Measurements from ENCODE around the gene RPRD1A. TPM values are rescaled to one million over a fixed set of nuclear protein-coding genes. Genes with fewer than 3 reads are reported as not detected.
"Not testable (repeated sequence)": the region's sequence is repeated elsewhere in the genome, so short reads cannot be mapped to it uniquely, and the experiment has no call there.

The RPRD1A gene
- polyA plus RNA-seq, 6 donors from 2014 or later = 10.9 to 25.4 (median 20.4) TPM

DNA sequence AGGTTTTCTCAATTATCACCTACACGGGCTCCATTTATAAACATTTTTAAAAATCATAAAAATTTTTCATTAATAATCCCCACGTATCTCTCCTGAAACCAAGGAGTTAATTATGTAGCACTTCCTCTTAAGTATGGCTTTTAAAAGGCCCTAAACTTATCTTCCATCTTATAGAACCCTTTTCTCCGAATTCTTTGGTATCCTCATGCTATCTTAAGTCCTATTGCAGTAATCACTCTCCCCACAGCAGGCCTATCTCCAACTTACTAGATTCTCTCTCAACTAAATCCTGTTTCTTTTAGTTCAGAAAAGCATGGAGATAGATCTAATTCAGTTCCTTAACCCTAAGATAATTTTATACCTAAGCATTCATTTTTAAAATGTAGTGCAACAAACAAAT lies 26.2 kb downstream of the RPRD1A start:
- Mint-ChIP-seq H3K36me3 (peaks cover 6 to 11% of the 10 kb centered on the region in 2 donors), H3K27me3 (no peaks in the 10 kb centered on the region), H3K4me3 (peak overlapping the region in 2 of 8 donors; percentile 10 to 12), H3K27ac (peak overlapping the region in 4 of 6 donors; percentile 14 to 86 (median 26)), H3K4me1 (peaks cover 52 to 66% (median 54%) of the 10 kb centered on the region in 3 donors), H3K9me3 (peaks cover 0 to 19% (median 11%) of the 10 kb centered on the region in 7 donors)
- DNase-seq (no peak), ATAC-seq (ENCODE audit: low read depth in 2 of 2) (no peak)

DNA sequence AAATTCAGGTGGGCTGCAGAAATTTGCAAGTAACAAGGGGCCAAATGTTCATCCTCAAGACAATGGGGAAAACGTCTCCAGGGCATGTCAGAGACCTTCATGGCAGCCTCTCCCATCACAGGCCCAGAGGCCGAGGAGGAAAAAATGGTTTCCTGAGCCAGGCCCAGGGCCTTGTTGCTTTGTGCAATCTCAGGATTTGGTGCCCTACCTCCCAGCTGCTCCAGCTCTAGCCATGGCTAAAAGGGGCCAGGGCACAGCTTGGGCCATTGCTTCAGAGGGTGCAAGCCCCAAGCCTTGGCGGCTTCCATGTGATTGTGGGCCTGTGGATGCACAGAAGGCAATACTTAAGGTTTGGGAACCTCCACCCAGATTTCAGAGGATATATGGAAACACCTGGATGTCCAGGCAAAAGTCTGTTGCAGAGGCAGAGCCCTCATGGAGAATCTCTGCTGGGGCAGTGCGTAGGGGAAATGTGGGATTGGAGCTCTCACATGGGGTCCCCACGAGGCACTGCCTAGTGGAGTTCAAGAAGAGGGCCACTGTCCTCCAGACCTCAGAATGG lies 29.2 kb downstream of the RPRD1A start:
- DNase-seq (no peak), ATAC-seq (ENCODE audit: low read depth in 2 of 2) (no peak)
- H3K27ac Mint-ChIP-seq = no peak overlapping the region
- peaks cover 53 to 66% (median 56%) of the 10 kb centered on the region in 3 donors for H3K4me1 Mint-ChIP-seq
- peaks cover 6 to 11% of the 10 kb centered on the region in 2 donors for H3K36me3 Mint-ChIP-seq
- peaks cover 0 to 19% (median 11%) of the 10 kb centered on the region in 7 donors for H3K9me3 Mint-ChIP-seq
- no peak overlapping the region for H3K4me3 Mint-ChIP-seq
- no peaks in the 10 kb centered on the region for H3K27me3 Mint-ChIP-seq

DNA sequence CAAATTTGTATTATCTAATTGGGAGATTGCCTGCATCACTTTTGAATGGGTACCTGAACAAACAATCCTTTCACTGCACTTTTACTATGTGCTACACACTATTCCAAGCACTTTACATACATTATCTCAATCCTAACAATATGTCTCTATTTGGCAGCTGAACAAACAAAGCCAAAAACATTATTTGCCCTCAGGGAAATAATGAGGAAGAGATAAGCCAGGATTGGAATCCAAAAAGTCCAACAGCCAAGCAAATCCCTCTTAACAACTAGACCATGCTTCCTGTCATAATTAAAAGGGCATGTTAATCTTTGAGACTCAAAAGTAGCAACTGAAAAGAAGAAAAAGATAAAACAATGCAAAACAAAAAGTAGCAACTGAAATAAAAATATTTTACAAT lies 32.1 kb downstream of the RPRD1A start:
- peaks cover 43 to 56% (median 52%) of the 10 kb centered on the region in 3 donors for H3K4me1 Mint-ChIP-seq

DNA sequence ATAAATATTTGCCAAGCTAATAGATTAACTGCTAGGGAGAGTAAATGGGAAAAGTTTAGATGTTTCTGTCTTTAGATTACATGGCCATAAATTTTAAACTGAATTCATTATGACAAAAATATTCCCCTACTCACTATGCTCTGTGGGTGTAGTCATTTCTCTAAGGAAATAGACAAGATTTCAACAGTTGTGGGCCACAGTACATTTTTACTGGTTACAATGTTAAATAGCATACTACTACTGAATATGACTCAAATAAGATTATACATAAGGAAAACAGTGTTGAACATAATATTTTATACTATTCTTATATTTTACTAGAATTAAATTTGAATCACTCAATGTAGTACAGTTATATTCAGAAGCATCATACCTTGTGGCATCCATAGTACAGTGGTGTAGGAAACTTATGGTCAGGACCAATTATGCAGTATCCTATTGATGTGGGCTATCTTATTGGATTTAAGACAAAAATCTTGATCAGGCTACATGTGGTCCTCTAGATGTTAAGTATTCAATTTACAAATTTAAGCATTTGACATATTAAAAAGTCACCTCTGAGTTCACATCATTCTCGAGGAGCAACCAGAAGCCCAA lies 33.0 kb downstream of the RPRD1A start:
- ATAC-seq (ENCODE audit: low read depth in 2 of 2) (no peak), DNase-seq (no peak)
- Mint-ChIP-seq H3K36me3 (peaks cover 11 to 12% of the 10 kb centered on the region in 2 donors), H3K4me1 (peaks cover 37 to 50% (median 47%) of the 10 kb centered on the region in 3 donors), H3K27ac (peak overlapping the region in 1 of 6 donors; percentile 47), H3K4me3 (no peak overlapping the region), H3K27me3 (no peaks in the 10 kb centered on the region), H3K9me3 (peaks cover 0 to 19% (median 11%) of the 10 kb centered on the region in 7 donors)

More for the DNA sequence above, 32.1 kb downstream of the RPRD1A start:
- H3K27ac Mint-ChIP-seq = peak overlapping the region in 3 of 6 donors; percentile 30 to 67 (median 51)
- H3K36me3 Mint-ChIP-seq = peaks cover 11 to 12% of the 10 kb centered on the region in 2 donors
- H3K4me3 Mint-ChIP-seq = no peak overlapping the region
- no peak for DNase-seq
- H3K27me3 Mint-ChIP-seq = no peaks in the 10 kb centered on the region
- H3K9me3 Mint-ChIP-seq = peaks cover 0 to 19% (median 11%) of the 10 kb centered on the region in 7 donors
- no peak for ATAC-seq (ENCODE audit: low read depth in 2 of 2)

DNA sequence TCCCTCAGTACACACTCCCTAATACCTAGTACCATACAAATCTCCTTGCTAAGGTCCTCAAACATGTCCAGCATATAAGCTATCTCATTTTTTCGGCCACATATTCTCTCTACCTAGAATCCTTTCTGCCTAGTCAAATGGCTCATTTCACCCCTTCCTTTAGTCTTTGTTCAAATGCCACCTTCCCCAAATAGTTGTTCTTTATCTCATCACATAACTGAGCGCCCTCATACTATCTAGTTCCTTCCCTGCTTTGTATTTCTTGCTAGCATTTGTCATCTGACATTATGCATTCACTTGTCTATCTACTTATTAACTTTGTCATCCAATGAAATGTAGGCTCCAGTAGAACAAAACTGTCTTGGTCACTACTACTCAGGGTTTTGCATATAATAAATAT lies 35.5 kb downstream of the RPRD1A start:
- peaks cover 30 to 41% (median 37%) of the 10 kb centered on the region in 3 donors for H3K4me1 Mint-ChIP-seq
- DNase-seq (no peak), ATAC-seq (ENCODE audit: low read depth in 2 of 2) (peak in 1 of 2 donors; percentile 19)
- H3K27me3 Mint-ChIP-seq = no peaks in the 10 kb centered on the region
- H3K27ac Mint-ChIP-seq = peak overlapping the region; percentile 38 to 90 (median 82)
- H3K4me3 Mint-ChIP-seq = peak overlapping the region in 7 of 8 donors; percentile 36 to 84 (median 62)
- peaks cover 7 to 15% of the 10 kb centered on the region in 2 donors for H3K36me3 Mint-ChIP-seq
- H3K9me3 Mint-ChIP-seq = peaks cover 0 to under 1% (median 0%) of the 10 kb centered on the region in 7 donors

DNA sequence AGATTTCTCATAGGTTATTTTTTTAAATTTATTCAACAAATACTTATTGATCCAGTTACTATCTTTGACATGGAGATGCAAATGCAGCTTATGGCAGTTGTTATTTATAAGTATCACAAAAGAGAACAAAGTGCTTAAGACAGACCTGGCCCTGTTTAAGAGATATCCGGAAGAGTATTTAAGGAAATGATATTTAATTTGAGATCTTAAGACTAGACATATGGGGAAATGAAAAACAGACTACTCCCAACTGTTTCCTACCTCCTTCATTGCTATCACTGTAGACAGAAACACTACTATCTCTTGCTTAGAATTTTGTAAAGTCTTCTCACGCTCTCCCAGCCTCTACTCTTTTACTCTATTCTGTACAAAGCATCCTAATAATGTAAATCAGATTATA lies 36.0 kb downstream of the RPRD1A start:
- ATAC-seq (ENCODE audit: low read depth in 2 of 2) = peak; percentile 91 to 94
- Mint-ChIP-seq H3K4me1 (peaks cover 29 to 41% (median 37%) of the 10 kb centered on the region in 3 donors), H3K27me3 (no peaks in the 10 kb centered on the region), H3K27ac (peak overlapping the region; percentile 38 to 90 (median 82)), H3K4me3 (peak overlapping the region; percentile 2 to 84 (median 56)), H3K36me3 (peaks cover 7 to 15% of the 10 kb centered on the region in 2 donors), H3K9me3 (no peaks in the 10 kb centered on the region)
- DNase-seq = peak; percentile 22

DNA sequence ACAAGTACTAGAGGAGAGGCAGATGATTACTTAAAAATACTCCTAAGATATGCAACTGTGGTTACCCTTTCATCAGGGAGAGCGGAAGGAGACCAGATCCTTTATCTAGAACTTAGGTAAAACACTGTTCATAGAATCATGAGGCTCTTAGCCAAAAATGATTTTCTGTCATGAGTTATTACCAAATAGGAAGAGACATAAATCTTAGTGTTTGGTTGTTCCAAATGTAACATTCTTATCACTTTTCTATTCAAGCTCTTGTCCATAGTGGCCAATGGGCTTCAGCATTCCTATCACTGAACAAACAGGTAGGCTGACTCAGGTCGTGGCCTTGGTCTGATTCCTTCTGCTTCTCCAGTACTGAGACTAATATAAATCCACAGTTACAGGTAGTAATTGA lies 38.5 kb downstream of the RPRD1A start:
- Mint-ChIP-seq H3K36me3 (peaks cover 7 to 23% of the 10 kb centered on the region in 2 donors), H3K9me3 (no peaks in the 10 kb centered on the region), H3K4me1 (peaks cover 19 to 25% (median 21%) of the 10 kb centered on the region in 3 donors), H3K27ac (no peak overlapping the region), H3K4me3 (peak overlapping the region in 2 of 8 donors; percentile 25 to 47), H3K27me3 (no peaks in the 10 kb centered on the region)
- ATAC-seq (ENCODE audit: low read depth in 2 of 2) (no peak), DNase-seq (no peak)

DNA sequence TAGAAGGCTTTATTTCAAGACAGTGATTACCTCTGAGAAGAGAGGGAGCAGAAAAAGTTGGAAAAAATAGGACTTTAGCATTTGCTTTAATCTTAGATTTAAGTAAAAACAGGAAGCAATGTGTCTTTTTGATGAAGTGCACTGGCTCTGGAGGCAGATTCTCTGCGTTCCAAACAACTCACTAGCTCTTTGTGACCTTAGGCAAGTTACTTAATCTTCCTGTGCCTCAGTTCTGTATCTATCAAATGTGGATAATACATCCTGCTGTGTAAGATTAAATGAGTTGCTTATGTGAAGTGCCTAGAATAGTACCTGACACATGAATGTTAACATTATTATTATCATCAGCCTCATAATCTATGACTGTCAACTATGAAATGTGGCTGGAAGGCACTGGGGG lies 42.3 kb downstream of the RPRD1A start:
- no peak overlapping the region for H3K27ac Mint-ChIP-seq
- no peak for ATAC-seq (ENCODE audit: low read depth in 2 of 2)
- no peak for DNase-seq
- no peaks in the 10 kb centered on the region for H3K4me1 Mint-ChIP-seq
- peaks cover 7 to 22% of the 10 kb centered on the region in 2 donors for H3K36me3 Mint-ChIP-seq
- H3K9me3 Mint-ChIP-seq = no peaks in the 10 kb centered on the region
- no peak overlapping the region for H3K4me3 Mint-ChIP-seq
- H3K27me3 Mint-ChIP-seq = no peaks in the 10 kb centered on the region

DNA sequence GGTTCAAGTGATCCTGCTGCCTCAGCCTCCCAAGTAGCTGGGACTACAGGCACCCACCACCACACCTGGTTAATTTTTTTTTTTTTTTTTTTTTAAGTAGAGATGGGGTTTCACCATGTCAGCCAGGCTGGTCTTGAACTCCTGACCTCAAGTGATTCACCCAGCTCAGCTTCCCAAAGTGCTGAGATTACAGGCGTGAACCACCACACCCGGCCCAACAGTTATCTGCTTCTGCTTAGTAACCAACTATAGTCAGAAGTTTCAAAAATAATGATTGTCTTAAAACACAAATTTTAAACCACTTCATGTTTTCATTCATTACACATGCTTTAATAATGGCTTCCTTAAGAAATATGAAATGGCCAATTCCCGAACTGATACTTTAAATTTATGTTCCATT lies 43.1 kb downstream of the RPRD1A start:
- H3K36me3 Mint-ChIP-seq = peaks cover 7 to 22% of the 10 kb centered on the region in 2 donors
- H3K27me3 Mint-ChIP-seq; H3K27ac Mint-ChIP-seq; H3K9me3 Mint-ChIP-seq; H3K4me3 Mint-ChIP-seq; ATAC-seq (ENCODE audit: low read depth in 2 of 2); DNase-seq; H3K4me1 Mint-ChIP-seq: not testable (repeated sequence)

DNA sequence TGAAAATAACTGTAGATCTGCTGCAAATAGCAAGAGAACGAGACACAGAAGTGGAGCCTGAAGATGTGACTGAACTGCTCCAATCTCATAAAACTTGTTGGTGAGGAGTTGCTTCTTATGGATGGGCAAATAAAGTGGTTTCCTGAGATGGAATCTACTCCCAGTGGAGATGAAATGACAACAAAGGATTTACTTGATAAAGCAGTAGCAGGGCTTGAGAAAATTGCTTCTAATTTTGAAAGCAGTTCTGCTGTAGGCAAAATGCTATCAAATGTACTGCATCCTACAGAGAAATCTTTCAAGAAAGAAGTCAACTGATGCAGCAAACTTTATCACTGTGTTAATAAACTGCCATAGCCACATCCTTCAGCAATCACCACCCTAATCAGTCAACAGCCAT lies 44.0 kb downstream of the RPRD1A start:
- Mint-ChIP-seq H3K27ac (no peak overlapping the region), H3K36me3 (peaks cover 7 to 17% of the 10 kb centered on the region in 2 donors), H3K27me3 (no peaks in the 10 kb centered on the region), H3K4me3 (no peak overlapping the region), H3K9me3 (no peaks in the 10 kb centered on the region), H3K4me1 (peaks cover 0 to 5% (median 1%) of the 10 kb centered on the region in 3 donors)
- no peak for ATAC-seq (ENCODE audit: low read depth in 2 of 2)
- DNase-seq = no peak

DNA sequence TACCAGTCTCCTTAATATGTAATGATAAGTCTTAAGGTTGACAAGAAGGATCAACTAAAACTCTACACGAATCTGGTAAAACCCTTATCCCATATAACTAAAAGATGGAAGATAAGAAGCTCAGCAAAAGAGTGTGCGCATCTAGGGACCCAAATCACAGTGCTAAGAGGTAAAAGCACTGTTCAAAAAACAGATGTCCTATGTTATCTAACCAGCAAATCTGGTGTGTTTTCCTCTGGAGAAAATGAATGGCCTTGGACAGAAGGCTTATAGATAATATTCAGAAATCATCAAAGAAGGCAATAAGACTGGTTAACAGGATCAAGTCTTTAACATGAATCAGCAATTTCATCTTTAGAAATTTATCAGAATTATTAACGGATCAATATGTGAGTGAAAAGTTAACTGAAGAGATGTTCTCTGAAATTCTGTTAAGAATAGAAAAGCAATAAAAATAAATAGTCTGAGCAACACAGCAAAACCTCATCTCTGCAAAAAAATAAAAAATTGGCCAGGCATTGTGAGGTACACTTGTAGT lies 47.1 kb downstream of the RPRD1A start:
- Mint-ChIP-seq H3K4me3 (no peak overlapping the region), H3K36me3 (peaks cover 0 to 7% of the 10 kb centered on the region in 2 donors), H3K27me3 (no peaks in the 10 kb centered on the region), H3K27ac (peak overlapping the region in 2 of 6 donors; percentile 9 to 65), H3K4me1 (peaks cover 17 to 28% (median 19%) of the 10 kb centered on the region in 3 donors), H3K9me3 (no peaks in the 10 kb centered on the region)
- ATAC-seq (ENCODE audit: low read depth in 2 of 2) (no peak), DNase-seq (no peak)

DNA sequence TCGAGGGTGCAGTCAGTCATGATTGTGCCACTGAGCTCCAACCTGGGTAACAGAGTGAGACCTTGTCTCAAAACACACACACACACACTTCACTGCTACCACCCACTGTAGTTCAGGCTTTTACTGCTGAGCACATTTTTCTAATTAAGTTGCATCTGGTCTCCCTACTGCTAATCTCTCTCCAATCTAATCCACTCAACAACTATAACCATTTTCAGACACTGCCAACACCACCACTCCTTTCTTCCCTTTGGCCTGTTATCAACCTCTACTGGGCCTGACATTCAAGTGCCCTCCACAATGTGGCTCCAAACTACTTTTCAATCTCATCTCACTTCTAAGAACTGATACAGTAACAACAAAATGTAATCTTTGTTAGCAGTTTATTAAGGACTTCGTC lies 50.1 kb downstream of the RPRD1A start:
- peak overlapping the region in 1 of 8 donors; percentile 13 for H3K4me3 Mint-ChIP-seq
- ATAC-seq (ENCODE audit: low read depth in 2 of 2) (no peak), DNase-seq (no peak)
- peak overlapping the region in 2 of 6 donors; percentile 29 to 54 for H3K27ac Mint-ChIP-seq
- no peaks in the 10 kb centered on the region for H3K36me3 Mint-ChIP-seq
- H3K27me3 Mint-ChIP-seq = no peaks in the 10 kb centered on the region
- no peaks in the 10 kb centered on the region for H3K9me3 Mint-ChIP-seq
- peaks cover 23 to 33% (median 27%) of the 10 kb centered on the region in 3 donors for H3K4me1 Mint-ChIP-seq

DNA sequence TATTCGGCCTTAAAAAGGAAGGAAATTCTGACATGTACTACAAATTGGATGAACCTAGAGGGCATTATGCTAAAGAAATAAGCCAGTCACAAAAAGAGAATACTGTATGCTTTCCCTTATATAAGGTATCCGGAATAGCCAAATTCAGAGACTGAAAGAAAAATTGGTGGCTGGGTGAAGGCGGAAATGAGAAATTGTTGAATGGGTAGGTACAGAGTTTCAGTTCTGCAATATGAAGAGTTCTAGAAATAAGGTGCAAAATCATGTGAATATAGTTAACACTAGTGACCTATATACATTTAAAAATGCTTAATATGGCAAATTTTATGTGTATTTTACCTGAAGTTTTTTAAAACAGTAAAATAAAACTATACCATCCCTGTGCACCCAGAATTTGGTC lies 51.7 kb downstream of the RPRD1A start:
- H3K27me3 Mint-ChIP-seq = no peaks in the 10 kb centered on the region
- DNase-seq (peak; percentile 67), ATAC-seq (ENCODE audit: low read depth in 2 of 2) (peak; percentile 91)
- H3K36me3 Mint-ChIP-seq = no peaks in the 10 kb centered on the region
- no peaks in the 10 kb centered on the region for H3K9me3 Mint-ChIP-seq
- H3K4me1 Mint-ChIP-seq = peaks cover 23 to 33% (median 27%) of the 10 kb centered on the region in 3 donors
- H3K27ac Mint-ChIP-seq = peak overlapping the region in 3 of 6 donors; percentile 0 to 30 (median 8)
- H3K4me3 Mint-ChIP-seq = peak overlapping the region in 1 of 8 donors; percentile 16
